B cell (primary cell): ENCODE measurements around the gene SASH1. TPM values are rescaled to one million over a fixed set of nuclear protein-coding genes. Genes with fewer than 3 reads are reported as not detected.

ENCODE experiments used
- ATAC-seq: fragments of 200-7000 bp; cut with Tn5 transposase; one replicate; pipeline ENCODE4 v1.10.0; 2021; ENCODE audit warnings: low read depth, mild to moderate bottlenecking, moderate number of reproducible peaks, moderate library complexity
- CTCF ChIA-PET: fragments of 350-600 bp; sonication (Branson Sonifier 250); formaldehyde crosslinking; loops from one replicate; lab custom pipeline; 2021; ENCODE audit warnings: antibody characterized with exemption, inconsistent platforms; lab: Charles Lee
- POLR2A ChIA-PET: fragments of 350-600 bp; sonication (Branson Sonifier 250); formaldehyde crosslinking; loops from one replicate; lab custom pipeline; 2021; ENCODE audit warnings: antibody characterized with exemption; lab: Charles Lee
- DNase-seq: peaks from one replicate; pipeline ENCODE4 v3.0.0; 2013
- H2AFZ ChIP-seq: 2 replicates; pipeline ENCODE4 v1.6.1; 2012; ENCODE audit warnings: mild to moderate bottlenecking, low read depth, low read length; ENCODE audit not compliant: insufficient read depth, poor library complexity, severe bottlenecking
- H3K27ac ChIP-seq, 2 donors: 1 replicate in 1 of 2; 2 replicates in 1 of 2; pipeline ENCODE4 v1.5.1; 2012 to 2013; ENCODE audit warnings: low read length in 2 of 2, mild to moderate bottlenecking in 2 of 2, moderate library complexity in 1 of 2
- H3K27me3 ChIP-seq, 4 experiments: fragments of 200-600 bp in 1 of 4; sonication (generic) in 1 of 4; replicated peaks in 1 of 4; 1 replicate in 2 of 4; 2 replicates in 2 of 4; pipeline versions ENCODE4 v1.6.1 to v1.7.0; 2013 to 2016; ENCODE audit warnings: low read length in 3 of 4, mild to moderate bottlenecking in 2 of 4, mixed read lengths in 1 of 4, moderate library complexity in 1 of 4; ENCODE audit not compliant: insufficient read depth in 4 of 4, control insufficient read depth in 3 of 4; ENCODE audit errors: control extremely low read depth in 1 of 4
- H3K36me3 ChIP-seq, 2 experiments: replicated peaks in 1 of 2; 1 replicate in 1 of 2; 2 replicates in 1 of 2; pipeline versions ENCODE4 v1.6.1 to v1.7.1; 2013; ENCODE audit warnings: low read length in 1 of 2; ENCODE audit not compliant: insufficient read depth in 2 of 2, control insufficient read depth in 1 of 2; ENCODE audit errors: control extremely low read depth in 1 of 2, extremely low read depth in 1 of 2
- H3K4me1 ChIP-seq, 2 donors: fragments of 200-600 bp in 1 of 2; sonication (generic) in 1 of 2; 1 replicate in 1 of 2; 2 replicates in 1 of 2; pipeline versions ENCODE4 v1.5.1 to v1.6.1; 2013 to 2017; ENCODE audit warnings: low read length in 2 of 2; ENCODE audit not compliant: control insufficient read depth in 2 of 2, insufficient read depth in 2 of 2
- H3K4me2 ChIP-seq: replicated peaks from 2 replicates; pipeline ENCODE3; 2012; ENCODE audit warnings: mild to moderate bottlenecking, low read depth, low read length; ENCODE audit not compliant: poor library complexity, severe bottlenecking
- H3K4me3 ChIP-seq, 5 experiments: fragments of 200-600 bp in 1 of 5; sonication (generic) in 1 of 5; 1 replicate in 3 of 5; 2 replicates in 2 of 5; pipeline versions ENCODE4 v1.5.1 to v1.7.0; 2011 to 2016; ENCODE audit warnings: low read length in 4 of 5, mild to moderate bottlenecking in 4 of 5, low read depth in 2 of 5, control low read depth in 1 of 5, moderate library complexity in 1 of 5; ENCODE audit not compliant: insufficient read depth in 1 of 5; ENCODE audit errors: control extremely low read depth in 1 of 5, extremely low read depth in 1 of 5
- H3K79me2 ChIP-seq: fragments of 200-600 bp; sonication (generic); one replicate; pipeline ENCODE4 v1.6.0; 2016; ENCODE audit warnings: low read length; ENCODE audit not compliant: control insufficient read depth, insufficient read depth
- H3K9ac ChIP-seq: fragments of 200-600 bp; sonication (generic); 2 replicates; pipeline ENCODE4 v1.6.1; 2017; ENCODE audit warnings: mild to moderate bottlenecking, low read length, moderate library complexity
- H3K9me3 ChIP-seq, 3 donors: one replicate each; pipeline versions ENCODE4 v1.6.1 to v1.7.1; 2013; ENCODE audit warnings: low read length in 2 of 3; ENCODE audit not compliant: control insufficient read depth in 2 of 3, insufficient read depth in 1 of 3; ENCODE audit errors: control extremely low read depth in 1 of 3
- H4K20me1 ChIP-seq: 2 replicates; pipeline ENCODE4 v1.6.0; 2012; ENCODE audit warnings: mild to moderate bottlenecking, low read length; ENCODE audit not compliant: insufficient read depth, control insufficient read depth, poor library complexity, severe bottlenecking
- H3K27ac Mint-ChIP-seq: one replicate; pipeline ENCODE4 v1.8.0; 2021; ENCODE audit warnings: mixed read lengths
- H3K27me3 Mint-ChIP-seq: one replicate; pipeline ENCODE4 v1.8.0; 2021; ENCODE audit warnings: mixed read lengths
- H3K4me1 Mint-ChIP-seq: one replicate; pipeline ENCODE4 v1.8.0; 2021; ENCODE audit warnings: mixed read lengths
- H3K4me3 Mint-ChIP-seq: one replicate; pipeline ENCODE4 v1.8.0; 2021; ENCODE audit warnings: mixed read lengths
- H3K9me3 Mint-ChIP-seq: one replicate; pipeline ENCODE4 v1.8.0; 2022; ENCODE audit warnings: mixed read lengths; ENCODE audit not compliant: insufficient read depth
- CTCF ChIP-seq: fragments of 200-600 bp; IDR thresholded peaks from one replicate; pipeline ENCODE4 v1.8.0; 2022; ENCODE audit warnings: antibody characterized with exemption, mild to moderate bottlenecking
- EZH2 ChIP-seq: IDR thresholded peaks from 2 replicates; pipeline ENCODE4 v1.6.1; 2012; ENCODE audit warnings: borderline replicate concordance, low read depth, mild to moderate bottlenecking, moderate library complexity, low read length; ENCODE audit not compliant: insufficient read depth, poor library complexity, severe bottlenecking
- WGBS: methylation state at CpG from one replicate; pipeline ENCODE4 v1.1.5; 2013; ENCODE audit warnings: missing lambda C conversion rate; ENCODE audit not compliant: insufficient coverage; 5-methylcytosine and 5-hydroxymethylcytosine counted together
- intact Hi-C: fragments of 100-400 bp; cut with micrococcal nuclease; formaldehyde crosslinking; loops from one replicate; pipeline ENCODE4 v1.10.0; 2022
- polyA plus RNA-seq: library from polyadenylated mRNA; depleted of rRNA; stranded (reverse); fragments of >200 nt; gene quantifications from 2 replicates; pipeline ENCODE4 v1.2.3, GENCODE V29; 2012
- total RNA-seq, 2 donors: library from RNA; stranded (reverse); fragments of 120-200 nt in 1 of 2; gene quantifications; 1 replicate in 1 of 2; 2 replicates in 1 of 2; pipeline versions ENCODE4 v1.2.3 to v1.2.4, GENCODE V29; 2013 to 2022

The SASH1 gene
- total and polyA plus RNA-seq, 2 donors (not counting 1 experiment from before 2014, with no cell fraction given): 0.01 to 0.07 TPM

- Histone ChIP-seq H3K4me3 (no peak overlapping the region), H3K9ac (no peak overlapping the region), H3K4me2 (no peak overlapping the region), H3K36me3 (no peaks in the 10 kb centered on the region), H2AFZ (no peak overlapping the region), H3K79me2 (no peaks in the 10 kb centered on the region), H3K4me1 (no peaks in the 10 kb centered on the region), H3K27ac (no peak overlapping the region), H4K20me1 (no peaks in the 10 kb centered on the region), H3K27me3 (peaks cover 0 to 17% (median 9%) of the 10 kb centered on the region in 4 experiments), H3K9me3 (peaks cover 0 to 4% (median 0%) of the 10 kb centered on the region in 3 donors)
- no peaks in the 10 kb centered on the region for H3K9me3 Mint-ChIP-seq
- ChIA-PET CTCF (no interaction called here), POLR2A (no interaction called here)
- no peak overlapping the region for H3K27ac Mint-ChIP-seq
- H3K4me1 Mint-ChIP-seq: no peaks in the 10 kb centered on the region
- no peak for TF ChIP-seq EZH2
- no peak for TF ChIP-seq CTCF
- intact Hi-C loops: no loop called here
- peaks cover 43% of the 10 kb centered on the region for H3K27me3 Mint-ChIP-seq
- H3K4me3 Mint-ChIP-seq: no peak overlapping the region
- DNase-seq (no peak), ATAC-seq (no peak)
- no CpG with 5 or more reads among the region's 3 CpGs for WGBS
These were observed 5.7 kb downstream of the SASH1 start for GRCh38 chr6:148348335-148348734.

- H3K4me1 Mint-ChIP-seq: no peaks in the 10 kb centered on the region
- no peak overlapping the region for H3K27ac ChIP-seq
- H4K20me1 ChIP-seq: no peaks in the 10 kb centered on the region
- no peak overlapping the region for H3K9ac ChIP-seq
- CTCF ChIA-PET: no interaction called here
- 88% methylated on average over 1 of the region's 10 CpGs for WGBS
- H3K4me3 ChIP-seq: no peak overlapping the region
- H3K4me3 Mint-ChIP-seq: no peak overlapping the region
- intact Hi-C loops: no loop called here
- H3K27me3 Mint-ChIP-seq: peaks cover 38% of the 10 kb centered on the region
- no peak overlapping the region for H3K27ac Mint-ChIP-seq
- no peaks in the 10 kb centered on the region for H3K9me3 Mint-ChIP-seq
- no peaks in the 10 kb centered on the region for H3K36me3 ChIP-seq
- TF ChIP-seq EZH2 (no peak), CTCF (no peak)
- H2AFZ ChIP-seq: no peak overlapping the region
- DNase-seq (no peak), ATAC-seq (no peak)
- peaks cover 0 to 2% (median 0%) of the 10 kb centered on the region in 3 donors for H3K9me3 ChIP-seq
- no peaks in the 10 kb centered on the region for H3K79me2 ChIP-seq
- H3K4me2 ChIP-seq: no peak overlapping the region
- peaks cover 0 to 12% (median 7%) of the 10 kb centered on the region in 4 experiments for H3K27me3 ChIP-seq
- H3K4me1 ChIP-seq: no peaks in the 10 kb centered on the region
- POLR2A ChIA-PET: no interaction called here
These were observed 6.1 kb downstream of the SASH1 start for GRCh38 chr6:148348778-148349177.
